Sigmoid colon (tissue), 4 donors: ENCODE results near the gene PPA2.

Experiments
- CTCF ChIP-seq, 4 experiments: fragments of 450-650 bp in 3 of 4; fragments of 200-600 bp in 1 of 4; IDR thresholded peaks; one replicate each; pipeline ENCODE4 v1.5.1; 2016 to 2019; ENCODE audit warnings: antibody characterized with exemption in 4 of 4, mild to moderate bottlenecking in 3 of 4, moderate library complexity in 2 of 4
- POLR2A ChIP-seq, 2 donors: fragments of 450-650 bp; IDR thresholded peaks; one replicate each; pipeline ENCODE4 v1.6.1; 2016; ENCODE audit warnings: antibody characterized with exemption in 2 of 2, mild to moderate bottlenecking in 2 of 2, moderate library complexity in 2 of 2
- POLR2AphosphoS5 ChIP-seq, 4 donors: sonication (generic); formaldehyde crosslinking; IDR thresholded peaks; one replicate each; pipeline ENCODE4 v1.6.1; 2017; ENCODE audit warnings: antibody characterized with exemption in 4 of 4

GRCh38 chr4:105490523-105490922 is 16.7 kb upstream of the PPA2 start:
- TF ChIP-seq POLR2AphosphoS5 (IDR thresholded peaks at IDR 0.05) (no peak), CTCF (IDR thresholded peaks at IDR 0.05) (no peak), POLR2A (IDR thresholded peaks at IDR 0.05) (no peak)
